NCI-H1417 treated with DMSO at 0.1 percent for 48 hours (cell line): Measurements from ENCODE around the gene MFSD6.
"Not testable (repeated sequence)": the region's sequence is repeated elsewhere in the genome, so short reads cannot be mapped to it uniquely, and the experiment has no call there.

Experiments used
- DNase-seq: peaks from one replicate; lab custom pipeline; 2025; lab: John Stamatoyannopoulos, UW

Gene MFSD6

DNA sequence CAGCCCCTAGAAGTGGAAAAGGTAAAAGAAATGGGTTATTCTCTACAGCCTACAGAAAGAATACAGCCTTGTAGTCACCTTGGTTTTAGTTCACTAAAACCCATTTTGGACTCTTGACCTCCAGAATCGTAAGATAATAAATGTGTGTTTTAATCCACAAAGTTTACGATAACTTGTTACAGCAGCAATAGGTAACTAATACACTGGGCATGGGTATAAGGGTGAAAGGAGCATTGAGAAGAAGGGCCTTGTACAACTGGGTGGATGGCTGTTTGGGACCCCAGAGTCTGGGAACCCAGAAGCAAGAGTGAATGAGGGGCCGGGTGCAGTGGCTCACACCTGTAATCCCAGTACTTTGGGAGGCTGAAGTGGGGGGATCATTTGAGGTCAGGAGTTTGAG lies 2.2 kb upstream of the MFSD6 start:
- DNase-seq = no peak

DNA sequence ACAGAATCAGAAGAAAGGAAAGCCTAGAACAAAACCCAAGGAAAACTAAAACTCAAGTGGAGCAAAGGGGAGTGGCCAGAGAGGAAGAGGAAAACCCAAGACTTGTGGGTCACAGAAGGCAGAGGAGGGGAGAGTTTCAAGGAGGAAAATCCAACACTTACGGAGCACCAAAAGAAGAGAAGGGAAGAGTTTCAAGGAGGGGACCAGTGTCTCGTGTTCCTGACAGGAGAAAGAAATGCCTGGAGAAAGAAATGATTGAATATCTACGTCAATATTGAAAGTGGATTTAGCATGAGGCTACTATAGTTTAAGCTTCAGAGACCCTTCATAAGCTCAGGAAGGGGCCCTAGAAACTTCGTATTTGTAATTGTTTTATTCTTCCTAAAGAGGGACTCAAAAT lies 1.4 kb upstream of the MFSD6 start:
- no peak for DNase-seq

GRCh38 chr2:190407246-190407661 lies 901 bp upstream of the MFSD6 start:
- DNase-seq = no peak

DNA sequence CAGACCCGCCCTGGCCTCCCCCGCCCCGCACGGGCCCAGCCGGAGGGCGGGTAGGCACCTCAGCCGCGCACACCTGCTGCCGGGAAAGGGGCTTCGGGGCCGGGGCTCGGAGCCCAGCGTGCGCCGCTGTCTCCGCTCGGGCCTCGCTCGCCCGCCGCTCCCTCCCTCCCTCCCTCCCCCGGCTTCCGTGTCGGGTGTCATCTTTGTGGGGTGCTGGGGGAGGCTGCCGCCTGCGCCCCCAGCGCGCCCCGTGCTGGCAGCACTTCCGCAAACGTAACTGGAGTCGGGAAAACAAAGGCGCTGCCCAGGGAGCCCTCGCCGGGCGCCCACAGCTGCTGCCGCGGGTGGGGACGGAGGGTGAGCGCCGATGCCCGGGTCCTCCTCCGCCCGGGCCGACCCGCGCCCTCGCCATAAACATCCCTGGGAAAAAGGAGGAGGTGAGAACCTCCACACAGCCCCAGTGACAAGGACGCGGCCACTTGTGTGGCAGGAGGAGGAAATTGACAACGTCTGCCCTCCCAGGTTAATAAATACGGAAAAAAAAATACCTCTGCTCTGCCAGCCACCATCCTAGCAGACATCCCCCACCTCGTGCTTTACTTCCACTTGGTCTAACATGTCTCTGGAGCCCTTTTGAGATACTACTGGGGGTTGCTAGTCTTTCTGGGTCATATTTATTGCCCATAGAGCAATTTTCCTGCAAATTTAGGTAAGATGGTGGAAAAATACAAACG lies 550 bp downstream of the MFSD6 start:
- peak; percentile 55 for DNase-seq

DNA sequence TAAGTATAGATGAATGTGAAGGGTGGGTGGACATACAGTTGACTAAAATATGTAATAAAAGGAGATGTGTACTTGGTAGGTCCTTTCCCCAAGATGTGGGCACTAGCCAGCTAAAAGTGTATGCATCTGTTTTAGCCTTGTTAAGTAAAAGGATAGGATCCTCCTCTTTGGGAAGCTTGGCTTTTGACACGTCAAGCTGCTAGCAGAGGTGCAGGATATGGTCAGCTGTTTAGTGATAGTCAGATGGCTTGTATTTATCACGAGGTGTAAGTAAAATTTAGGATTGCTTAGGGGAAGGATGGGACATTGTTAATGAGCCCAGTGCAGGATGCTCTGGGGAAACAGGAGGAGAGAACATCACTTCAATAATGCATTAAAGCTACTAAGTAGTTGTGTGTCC lies 1.5 kb downstream of the MFSD6 start:
- no peak for DNase-seq

DNA sequence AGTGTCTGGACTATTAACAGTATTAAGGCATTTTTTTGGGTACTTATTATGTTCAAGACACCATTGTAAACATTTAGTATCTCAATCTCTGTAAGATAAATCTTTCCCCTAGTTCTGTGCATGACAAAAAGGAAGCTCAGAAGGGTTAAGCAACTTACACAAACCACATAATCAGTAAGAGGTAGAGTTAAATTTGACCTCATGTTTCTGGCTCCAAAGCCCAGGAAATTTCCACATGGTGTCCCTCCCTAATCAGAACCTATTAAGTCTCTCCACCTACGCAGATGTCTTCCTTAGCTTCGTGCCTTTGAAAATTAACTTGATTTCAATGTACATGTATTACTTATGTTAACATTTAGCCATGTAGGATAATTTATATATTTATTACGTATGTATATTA lies 2.0 kb downstream of the MFSD6 start:
- DNase-seq = no peak

GRCh38 chr2:190412966-190413365 lies 4.8 kb downstream of the MFSD6 start:
- DNase-seq = no peak

GRCh38 chr2:190413421-190413820 lies 5.3 kb downstream of the MFSD6 start:
- DNase-seq = no peak

DNA sequence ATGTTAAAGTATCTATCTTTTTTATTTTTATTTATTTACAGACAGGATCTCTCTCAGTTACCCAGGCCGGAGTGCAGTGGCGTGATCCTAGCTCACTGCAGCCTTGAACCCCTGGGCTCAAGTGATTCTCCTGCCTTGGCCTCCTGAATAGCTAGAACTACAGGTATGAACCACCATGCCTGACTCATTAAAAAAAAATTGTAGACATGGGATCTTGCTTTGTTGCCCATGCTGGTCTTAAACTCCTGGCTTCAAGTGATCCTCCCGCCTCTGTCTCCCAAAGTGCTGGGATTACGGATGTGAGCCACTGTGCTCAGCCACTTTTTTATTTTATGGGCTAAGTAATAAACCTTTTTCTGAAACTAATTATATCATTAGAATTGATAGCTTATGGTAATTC lies 7.1 kb downstream of the MFSD6 start:
- no peak for DNase-seq

GRCh38 chr2:190415794-190416775 lies 7.9 kb downstream of the MFSD6 start:
- DNase-seq = no peak

DNA sequence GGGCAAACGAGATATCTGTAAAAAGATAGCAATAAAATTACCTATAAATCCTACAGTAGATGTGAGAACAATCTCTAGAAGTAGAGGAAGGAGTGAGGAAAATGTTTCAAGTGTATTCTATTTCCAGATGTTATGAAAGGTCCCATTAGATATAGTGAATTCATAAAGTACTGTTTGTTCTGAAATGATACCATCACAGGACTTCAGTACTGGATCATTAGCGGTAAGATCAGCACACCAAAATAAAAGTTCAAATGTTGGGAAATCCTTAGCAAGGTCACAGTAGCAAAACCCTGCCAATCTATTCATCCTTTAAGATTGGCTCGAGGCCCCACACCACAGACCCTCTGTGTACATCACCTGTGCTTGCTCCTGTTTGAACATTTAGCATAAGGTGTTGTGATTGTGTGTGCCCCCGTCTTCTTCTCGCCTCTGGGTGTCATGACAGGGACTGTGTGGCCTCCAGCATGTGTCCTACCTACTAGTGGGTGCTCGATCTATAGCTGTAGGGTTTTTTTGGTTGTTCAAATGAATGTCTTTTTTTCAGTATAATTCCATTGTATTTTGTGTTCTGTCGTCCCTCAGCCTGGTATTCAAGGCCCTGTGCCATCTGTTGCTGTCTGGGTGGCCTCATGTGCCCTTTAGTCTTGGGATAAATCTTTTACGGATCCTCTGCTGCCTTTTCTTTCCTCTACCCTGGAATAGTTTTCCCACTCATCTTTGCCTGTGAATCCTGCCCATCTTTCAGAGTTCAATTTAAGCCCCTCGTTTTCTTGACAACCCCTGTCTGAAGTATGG lies 9.1 kb downstream of the MFSD6 start:
- DNase-seq = no peak

DNA sequence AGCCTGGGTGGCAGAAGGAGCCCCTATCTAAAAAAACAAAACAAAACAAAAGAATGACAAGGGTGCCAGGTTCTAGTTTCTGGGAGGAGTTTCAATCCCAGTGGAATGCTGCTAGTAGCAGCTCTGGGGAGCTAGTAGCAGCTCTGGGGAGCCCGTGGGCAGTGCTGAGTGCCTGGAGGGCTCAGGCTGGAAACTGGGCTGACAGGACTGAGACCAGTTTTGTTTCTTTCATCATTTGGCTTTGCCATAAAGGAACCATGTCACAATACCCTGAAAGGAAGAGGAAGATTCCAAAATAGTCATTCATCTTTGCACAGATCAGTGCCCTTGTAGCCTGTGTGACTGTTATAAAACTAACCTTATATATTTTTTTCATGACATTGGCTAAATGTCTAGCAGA lies 10.6 kb downstream of the MFSD6 start:
- no peak for DNase-seq

- DNase-seq = no peak
Measured at GRCh38 chr2:190420801-190421200, 12.6 kb downstream of the MFSD6 start.

- no peak for DNase-seq
Measured at GRCh38 chr2:190425221-190425866, 17.2 kb downstream of the MFSD6 start.

DNA sequence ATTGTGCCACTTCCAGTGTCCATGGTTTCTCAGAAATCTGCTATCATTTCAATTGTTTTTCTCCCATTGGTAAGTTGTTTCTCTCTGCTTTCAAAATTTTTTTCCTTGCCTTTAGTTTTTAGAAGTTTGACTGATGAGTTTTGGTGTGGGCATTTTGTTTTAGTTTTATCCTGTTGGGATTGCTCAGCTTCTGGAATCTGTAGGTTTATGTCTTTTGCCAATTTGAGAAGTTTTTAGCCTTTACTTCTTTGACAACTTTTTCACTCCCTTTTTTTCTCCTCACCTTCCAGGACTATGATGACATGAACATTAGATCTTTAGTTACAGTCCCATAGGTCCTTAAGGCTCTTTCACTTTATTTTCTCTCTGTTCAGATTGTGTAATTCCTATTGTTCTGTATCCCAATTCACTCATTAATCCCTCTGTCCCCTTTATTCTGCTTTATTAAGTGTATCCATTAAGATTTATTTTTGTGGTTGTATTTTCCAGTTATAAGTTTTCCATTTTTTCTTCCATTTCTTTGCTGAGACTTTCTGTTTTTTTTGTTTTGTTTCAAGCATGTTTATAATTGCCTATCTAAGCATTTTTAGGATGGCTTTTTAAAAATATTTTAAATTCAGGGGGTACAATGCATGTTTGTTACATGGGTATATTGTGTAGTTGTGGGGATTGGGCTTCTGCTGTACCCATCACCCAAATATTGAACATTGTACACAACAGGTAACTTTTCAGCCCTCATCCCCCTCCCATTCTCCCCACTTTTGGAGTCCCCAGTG lies 17.9 kb downstream of the MFSD6 start:
- no peak for DNase-seq

DNA sequence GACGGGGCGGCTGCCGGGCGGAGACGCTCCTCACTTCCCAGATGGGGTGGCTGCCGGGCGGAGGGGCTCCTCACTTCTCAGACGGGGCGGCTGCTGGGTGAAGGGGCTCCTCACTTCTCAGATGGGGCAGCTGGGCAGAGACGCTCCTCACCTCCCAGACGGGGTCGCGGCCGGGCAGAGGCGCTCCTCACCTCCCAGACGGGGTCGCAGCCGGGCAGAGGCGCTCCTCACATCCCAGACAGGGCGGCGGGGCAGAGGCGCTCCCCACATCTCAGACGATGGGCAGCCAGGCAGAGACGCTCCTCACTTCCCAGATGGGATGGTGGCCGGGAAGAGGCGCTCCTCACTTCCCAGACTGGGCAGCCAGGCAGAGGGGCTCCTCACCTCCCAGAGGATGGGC lies 22.7 kb downstream of the MFSD6 start:
- not testable (repeated sequence) for DNase-seq

DNA sequence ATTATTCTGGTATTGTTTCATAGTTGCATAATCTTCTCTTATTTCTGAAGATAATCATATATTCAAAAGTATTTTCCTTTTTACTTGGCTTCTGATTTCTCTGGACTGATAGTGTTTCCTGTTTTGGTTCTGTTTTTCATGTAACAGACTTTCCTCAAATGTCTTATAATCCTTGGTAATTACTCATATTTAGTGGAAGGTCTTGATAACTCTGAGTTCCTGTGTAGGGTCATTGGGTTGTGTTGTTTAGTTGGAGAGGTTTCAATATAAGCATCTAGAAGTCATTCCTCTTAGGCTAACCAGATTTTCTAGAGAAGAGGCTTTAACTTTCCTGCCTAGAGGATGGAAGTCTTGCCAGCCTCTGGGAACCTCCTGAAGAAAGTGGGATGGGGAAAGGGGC lies 23.8 kb downstream of the MFSD6 start:
- no peak for DNase-seq

GRCh38 chr2:190432567-190433231 lies 24.5 kb downstream of the MFSD6 start:
- no peak for DNase-seq

DNA sequence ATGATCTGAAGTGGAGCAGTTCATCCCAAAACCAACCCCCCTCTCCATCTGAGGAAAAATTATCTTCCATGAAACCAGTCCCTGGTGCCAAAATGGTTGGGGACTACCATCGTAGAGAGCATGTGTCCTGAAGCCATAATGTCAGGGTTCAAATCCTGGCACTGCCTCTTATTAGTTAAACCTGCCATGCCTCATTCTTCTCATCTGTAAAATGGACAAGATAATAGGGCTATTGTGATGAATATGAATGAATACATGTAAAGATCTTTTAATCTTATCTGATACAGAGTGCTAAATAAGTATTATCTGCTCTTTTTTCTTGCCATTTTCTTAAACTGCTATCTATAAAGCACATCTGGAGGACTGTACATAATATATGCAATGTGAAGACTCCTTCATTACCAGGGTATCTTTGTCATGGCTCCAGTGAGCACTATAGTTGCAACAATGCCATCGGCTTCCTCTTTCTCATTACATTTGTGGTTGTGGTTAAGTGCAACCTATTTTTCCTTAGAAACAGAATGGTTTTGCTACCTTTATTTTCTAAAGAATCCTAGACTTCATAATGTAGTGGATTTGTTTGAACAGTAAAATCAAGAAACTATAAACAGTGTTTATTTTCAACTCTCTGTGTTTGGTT lies 27.0 kb downstream of the MFSD6 start:
- no peak for DNase-seq

DNA sequence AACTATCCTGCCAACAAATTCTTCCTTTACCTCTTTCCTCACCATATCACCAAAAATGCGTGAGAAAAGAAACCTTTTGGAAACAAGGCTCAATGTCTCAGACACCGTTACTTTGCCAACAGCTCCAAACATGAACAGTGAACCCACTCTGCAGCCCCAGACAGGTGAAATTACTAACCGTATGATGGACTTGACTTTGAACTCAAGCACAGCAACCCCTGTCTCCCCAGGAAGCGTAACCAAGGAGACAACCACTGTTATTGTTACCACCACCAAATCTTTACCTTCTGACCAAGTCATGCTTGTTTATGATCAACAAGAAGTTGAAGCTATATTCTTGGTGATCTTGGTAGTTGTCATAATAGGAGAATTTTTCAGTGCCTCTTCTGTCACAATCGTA lies 28.4 kb downstream of the MFSD6 start:
- DNase-seq = no peak
